ENCODE measurements around the gene SLC12A2. TPM values are rescaled to one million over a fixed set of nuclear protein-coding genes. Genes with fewer than 3 reads are reported as not detected.

The SLC12A2 gene
- total RNA-seq, 1 experiment from 2014 or later: 41.2 TPM

GRCh38 chr5:128085413-128085812 lies 1.8 kb downstream of the SLC12A2 start:
- H3K36me3 ChIP-seq (ENCODE audit: control insufficient read depth in 1 of 2, insufficient read depth in 2 of 2, low read length in 2 of 2): no peaks in the 10 kb centered on the region
- H3K9me2 ChIP-seq (ENCODE audit: insufficient read depth): no peaks in the 10 kb centered on the region
- ATAC-seq: no peak
- no peak overlapping the region for H2AFZ ChIP-seq (ENCODE audit: low read depth, low read length, poor library complexity, severe bottlenecking)
- H3K9ac ChIP-seq (ENCODE audit: low read length): no peak overlapping the region; the same call in 1 of the 2 replicates
- H4K20me1 ChIP-seq (ENCODE audit: insufficient read depth): peaks cover 5% of the 10 kb centered on the region; the same call in 1 of the 2 replicates
- peaks cover 84% of the 10 kb centered on the region for H3K79me2 ChIP-seq (ENCODE audit: insufficient read depth, low read length)
- peak overlapping the region; percentile 75 to 77; a peak in 3 of 4 replicates for H3K4me3 ChIP-seq (replicated peaks in 1 of 2; ENCODE audit: low read depth in 1 of 2, low read length in 2 of 2)
- no peaks in the 10 kb centered on the region for H3K9me3 ChIP-seq (ENCODE audit: control insufficient read depth in 1 of 2, insufficient read depth in 1 of 2, low read depth in 1 of 2, low read length in 2 of 2)
- BruUV-seq (replicated peaks): no TSS peak
- TF ChIP-seq SRF (IDR thresholded peaks at IDR 0.05; ENCODE audit: low read depth): no peak
- no peak for TF ChIP-seq EGR1 (IDR thresholded peaks at IDR 0.05; ENCODE audit: low read depth)
- no peak for TF ChIP-seq CBX3 (IDR thresholded peaks at IDR 0.05; ENCODE audit: low read depth)
- no peak for TF ChIP-seq ZNF274 (IDR thresholded peaks at IDR 0.05; ENCODE audit: low read depth, low read length)
- no peak for DNase-seq (ENCODE audit: low read depth, low spot score)
- peaks cover 14 to 25% of the 10 kb centered on the region in 2 experiments; a peak in 3 of 4 replicates for H3K4me1 ChIP-seq (ENCODE audit: control insufficient read depth in 1 of 2, insufficient read depth in 2 of 2, low read length in 2 of 2)
- peak overlapping the region; percentile 92 for H3K4me2 ChIP-seq (ENCODE audit: low read length)
- H3K27me3 ChIP-seq (ENCODE audit: insufficient read depth, low read length): no peaks in the 10 kb centered on the region
- intact Hi-C loops (cut with micrococcal nuclease): no loop called here
- POLR2A ChIA-PET: no interaction called here
- no peak overlapping the region for H3K27ac ChIP-seq (ENCODE audit: low read depth, low read length)
- CTCF ChIA-PET: no interaction called here
- RAD21 ChIA-PET (ENCODE audit: low non-redundant PET in 1 of 2, low total read pairs in 2 of 2, uncharacterized antibody in 2 of 2, unreplicated experiment in 2 of 2): no interaction called here

GRCh38 chr5:128091579-128091978 lies 8.0 kb downstream of the SLC12A2 start:
- H3K79me2 ChIP-seq (ENCODE audit: insufficient read depth, low read length): peaks cover 98% of the 10 kb centered on the region
- POLR2A ChIA-PET: no interaction called here
- no peak for DNase-seq (ENCODE audit: low read depth, low spot score)
- TF ChIP-seq CBX3 (IDR thresholded peaks at IDR 0.05; ENCODE audit: low read depth) (no peak), ELF1 (IDR thresholded peaks at IDR 0.05; ENCODE audit: borderline replicate concordance, low read depth) (no peak), ZBTB33 (IDR thresholded peaks at IDR 0.05; ENCODE audit: extremely low read depth, insufficient replicate concordance, low read length) (no peak), JUND (IDR thresholded peaks at IDR 0.05) (no peak), REST (IDR thresholded peaks at IDR 0.05; ENCODE audit: low read depth) (no peak), ZFX (IDR thresholded peaks at IDR 0.05) (no peak), CTCF (IDR thresholded peaks at IDR 0.05 in 2 of 3, conservative IDR thresholded peaks at IDR 0.05 in 1 of 3; ENCODE audit: borderline replicate concordance in 1 of 3, insufficient read depth in 1 of 3, low read depth in 2 of 3, low read length in 2 of 3) (no peak), POLR2A (IDR thresholded peaks at IDR 0.05; ENCODE audit: borderline replicate concordance, extremely low read depth, insufficient read depth, insufficient read length) (no peak), POLR2AphosphoS5 (IDR thresholded peaks at IDR 0.05; ENCODE audit: low read depth, low read length) (no peak), CEBPB (IDR thresholded peaks at IDR 0.05; ENCODE audit: low read depth) (no peak), EZH2phosphoT487 (IDR thresholded peaks at IDR 0.05; ENCODE audit: borderline replicate concordance) (no peak)

More at GRCh38 chr5:128091579-128091978, 8.0 kb downstream of the SLC12A2 start:
- Histone ChIP-seq H3K9ac (ENCODE audit: low read length) (no peak overlapping the region), H3K4me3 (replicated peaks in 1 of 2; ENCODE audit: low read depth in 1 of 2, low read length in 2 of 2) (no peak overlapping the region), H3K27ac (ENCODE audit: low read depth, low read length) (no peak overlapping the region), H4K20me1 (ENCODE audit: insufficient read depth) (no peaks in the 10 kb centered on the region), H3K27me3 (ENCODE audit: insufficient read depth, low read length) (no peaks in the 10 kb centered on the region), H3K36me3 (ENCODE audit: control insufficient read depth in 1 of 2, insufficient read depth in 2 of 2, low read length in 2 of 2) (peaks cover 0 to 6% of the 10 kb centered on the region in 2 experiments; a peak in 1 of 4 replicates), H3K9me3 (ENCODE audit: control insufficient read depth in 1 of 2, insufficient read depth in 1 of 2, low read depth in 1 of 2, low read length in 2 of 2) (peaks cover 0 to 8% of the 10 kb centered on the region in 2 experiments; a peak in 1 of 4 replicates), H3K4me1 (ENCODE audit: control insufficient read depth in 1 of 2, insufficient read depth in 2 of 2, low read length in 2 of 2) (no peaks in the 10 kb centered on the region), H2AFZ (ENCODE audit: low read depth, low read length, poor library complexity, severe bottlenecking) (no peak overlapping the region), H3K9me2 (ENCODE audit: insufficient read depth) (no peaks in the 10 kb centered on the region), H3K4me2 (ENCODE audit: low read length) (no peak overlapping the region)
- intact Hi-C loops (cut with micrococcal nuclease): no loop called here
- ChIA-PET RAD21 (ENCODE audit: low non-redundant PET in 1 of 2, low total read pairs in 2 of 2, uncharacterized antibody in 2 of 2, unreplicated experiment in 2 of 2) (no interaction called here), CTCF (no interaction called here)
- ATAC-seq: no peak
- no TSS peak for BruUV-seq (replicated peaks)

All from HCT116 (cell line).